Activated naive CD4-positive, alpha-beta T cell treated with anti-CD3 and anti-CD28 coated beads, Interleukin-2, amount 50 U/mL, for 72 hours (primary cell): ENCODE measurements around the gene RNF40. TPM values are rescaled to one million over a fixed set of nuclear protein-coding genes. Genes with fewer than 3 reads are reported as not detected.

Experiments used
- ATAC-seq, 2 donors: fragments of 150-1000 bp; cut with Tn5 transposase; 2 replicates each; pipeline ENCODE4 v1.10.0; 2021; ENCODE audit warnings: mild to moderate bottlenecking in 2 of 2, moderate library complexity in 2 of 2
- DNase-seq, 2 donors: peaks; one replicate each; pipeline ENCODE4 v3.0.0; 2021 to 2022; ENCODE audit warnings: low spot score in 2 of 2
- H3K27ac Mint-ChIP-seq, 2 donors: one replicate each; pipeline ENCODE4 v1.8.0; 2022; ENCODE audit warnings: mild to moderate bottlenecking in 2 of 2, mixed read lengths in 2 of 2
- H3K36me3 Mint-ChIP-seq, 2 donors: one replicate each; pipeline ENCODE4 v1.8.0; 2022; ENCODE audit warnings: mixed read lengths in 2 of 2
- H3K9me3 Mint-ChIP-seq, 2 donors: one replicate each; pipeline ENCODE4 v1.8.0; 2022; ENCODE audit warnings: mixed read lengths in 2 of 2
- total RNA-seq, 2 donors: library from RNA; stranded (reverse); gene quantifications; one replicate each; pipeline ENCODE4 v1.2.3, GENCODE V29; 2022

RNF40 gene
- total RNA-seq, 2 donors from 2014 or later, result 68.9 to 74.4 TPM

DNA sequence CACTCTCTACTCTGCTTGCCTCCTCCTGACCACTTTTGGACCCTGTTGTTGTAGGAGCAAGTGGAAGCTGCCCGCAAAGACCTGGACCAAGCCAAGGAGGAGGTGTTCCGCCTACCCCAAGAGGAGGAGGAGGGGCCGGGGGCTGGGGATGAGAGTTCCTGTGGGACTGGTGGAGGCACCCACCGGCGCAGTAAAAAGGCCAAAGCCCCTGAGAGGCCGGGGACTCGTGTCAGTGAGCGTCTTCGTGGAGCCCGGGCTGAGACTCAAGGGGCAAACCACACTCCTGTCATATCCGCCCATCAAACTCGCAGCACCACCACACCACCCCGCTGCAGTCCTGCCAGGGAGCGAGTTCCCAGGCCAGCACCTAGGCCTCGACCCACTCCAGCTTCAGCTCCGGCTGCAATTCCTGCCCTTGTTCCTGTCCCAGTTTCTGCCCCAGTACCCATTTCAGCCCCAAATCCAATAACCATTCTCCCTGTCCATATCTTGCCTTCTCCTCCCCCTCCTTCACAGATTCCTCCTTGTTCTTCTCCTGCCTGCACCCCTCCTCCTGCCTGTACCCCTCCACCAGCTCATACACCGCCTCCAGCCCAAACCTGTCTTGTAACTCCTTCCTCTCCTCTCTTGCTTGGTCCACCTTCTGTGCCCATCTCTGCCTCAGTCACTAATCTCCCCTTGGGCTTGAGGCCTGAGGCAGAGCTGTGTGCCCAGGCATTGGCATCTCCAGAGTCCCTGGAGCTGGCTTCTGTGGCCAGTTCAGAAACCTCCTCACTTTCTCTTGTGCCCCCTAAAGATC, 24.9 kb upstream of the RNF40 start:
- no peak for ATAC-seq
- Mint-ChIP-seq H3K36me3 (peaks cover 17 to 20% of the 10 kb centered on the region in 2 donors), H3K9me3 (no peaks in the 10 kb centered on the region), H3K27ac (peak overlapping the region; percentile 3 to 9)
- DNase-seq, result no peak

DNA sequence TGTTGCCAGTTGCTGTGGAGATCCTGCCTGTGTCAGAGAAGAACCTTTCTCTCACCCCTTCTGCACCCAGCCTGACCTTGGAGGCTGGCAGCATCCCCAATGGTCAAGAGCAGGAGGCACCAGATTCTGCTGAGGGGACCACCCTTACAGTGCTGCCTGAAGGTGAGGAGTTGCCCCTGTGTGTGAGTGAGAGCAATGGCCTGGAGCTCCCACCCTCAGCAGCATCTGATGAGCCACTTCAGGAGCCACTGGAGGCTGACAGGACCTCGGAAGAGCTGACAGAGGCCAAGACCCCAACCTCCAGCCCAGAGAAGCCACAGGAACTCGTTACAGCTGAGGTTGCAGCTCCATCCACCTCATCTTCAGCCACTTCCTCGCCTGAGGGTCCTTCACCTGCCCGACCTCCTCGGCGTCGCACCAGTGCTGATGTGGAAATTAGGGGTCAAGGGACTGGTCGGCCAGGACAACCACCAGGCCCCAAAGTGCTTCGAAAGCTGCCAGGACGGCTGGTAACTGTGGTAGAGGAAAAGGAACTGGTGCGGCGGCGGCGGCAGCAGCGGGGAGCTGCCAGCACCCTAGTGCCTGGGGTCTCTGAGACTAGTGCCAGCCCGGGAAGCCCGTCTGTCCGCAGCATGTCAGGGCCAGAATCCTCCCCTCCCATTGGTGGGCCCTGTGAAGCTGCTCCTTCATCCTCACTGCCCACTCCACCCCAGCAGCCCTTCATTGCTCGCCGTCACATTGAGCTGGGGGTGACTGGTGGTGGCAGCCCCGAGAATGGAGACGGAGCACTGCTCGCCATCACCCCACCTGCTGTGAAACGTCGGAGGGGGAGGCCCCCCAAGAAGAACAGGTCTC, 24.1 kb upstream of the RNF40 start:
- peak overlapping the region in 1 of 2 donors; percentile 3 for H3K27ac Mint-ChIP-seq
- DNase-seq (no peak), ATAC-seq (no peak)
- no peaks in the 10 kb centered on the region for H3K9me3 Mint-ChIP-seq
- peaks cover 17 to 21% of the 10 kb centered on the region in 2 donors for H3K36me3 Mint-ChIP-seq

DNA sequence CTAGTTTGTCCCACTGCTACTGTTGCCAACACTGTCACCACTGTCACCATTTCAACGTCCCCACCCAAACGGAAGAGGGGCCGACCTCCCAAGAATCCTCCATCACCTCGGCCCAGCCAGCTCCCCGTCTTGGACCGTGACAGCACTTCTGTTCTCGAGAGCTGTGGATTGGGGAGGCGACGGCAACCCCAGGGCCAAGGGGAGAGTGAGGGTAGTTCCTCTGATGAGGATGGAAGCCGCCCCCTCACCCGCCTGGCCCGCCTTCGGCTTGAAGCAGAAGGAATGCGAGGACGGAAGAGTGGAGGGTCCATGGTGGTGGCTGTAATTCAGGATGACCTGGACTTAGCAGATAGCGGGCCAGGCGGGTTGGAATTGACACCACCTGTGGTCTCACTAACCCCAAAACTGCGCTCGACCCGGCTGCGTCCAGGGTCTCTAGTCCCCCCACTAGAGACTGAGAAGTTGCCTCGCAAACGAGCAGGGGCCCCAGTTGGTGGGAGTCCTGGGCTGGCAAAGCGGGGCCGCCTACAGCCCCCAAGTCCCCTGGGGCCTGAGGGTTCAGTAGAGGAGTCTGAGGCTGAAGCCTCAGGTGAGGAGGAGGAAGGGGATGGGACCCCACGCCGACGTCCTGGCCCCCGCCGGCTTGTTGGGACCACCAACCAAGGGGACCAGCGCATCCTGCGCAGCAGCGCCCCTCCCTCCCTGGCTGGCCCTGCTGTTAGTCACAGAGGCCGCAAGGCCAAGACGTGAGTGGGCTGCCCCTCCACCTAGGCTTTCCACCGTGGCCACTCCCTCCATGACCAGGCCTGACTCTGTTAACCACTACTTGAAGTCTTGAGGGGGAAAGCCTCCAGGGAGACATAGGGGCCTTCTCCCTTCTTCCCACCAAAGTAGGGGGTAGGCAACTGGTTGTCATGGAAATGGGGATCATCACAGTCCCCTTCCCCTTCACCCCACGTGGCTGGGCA, 22.9 kb upstream of the RNF40 start:
- peaks cover 16 to 24% of the 10 kb centered on the region in 2 donors for H3K36me3 Mint-ChIP-seq
- ATAC-seq, result no peak

DNA sequence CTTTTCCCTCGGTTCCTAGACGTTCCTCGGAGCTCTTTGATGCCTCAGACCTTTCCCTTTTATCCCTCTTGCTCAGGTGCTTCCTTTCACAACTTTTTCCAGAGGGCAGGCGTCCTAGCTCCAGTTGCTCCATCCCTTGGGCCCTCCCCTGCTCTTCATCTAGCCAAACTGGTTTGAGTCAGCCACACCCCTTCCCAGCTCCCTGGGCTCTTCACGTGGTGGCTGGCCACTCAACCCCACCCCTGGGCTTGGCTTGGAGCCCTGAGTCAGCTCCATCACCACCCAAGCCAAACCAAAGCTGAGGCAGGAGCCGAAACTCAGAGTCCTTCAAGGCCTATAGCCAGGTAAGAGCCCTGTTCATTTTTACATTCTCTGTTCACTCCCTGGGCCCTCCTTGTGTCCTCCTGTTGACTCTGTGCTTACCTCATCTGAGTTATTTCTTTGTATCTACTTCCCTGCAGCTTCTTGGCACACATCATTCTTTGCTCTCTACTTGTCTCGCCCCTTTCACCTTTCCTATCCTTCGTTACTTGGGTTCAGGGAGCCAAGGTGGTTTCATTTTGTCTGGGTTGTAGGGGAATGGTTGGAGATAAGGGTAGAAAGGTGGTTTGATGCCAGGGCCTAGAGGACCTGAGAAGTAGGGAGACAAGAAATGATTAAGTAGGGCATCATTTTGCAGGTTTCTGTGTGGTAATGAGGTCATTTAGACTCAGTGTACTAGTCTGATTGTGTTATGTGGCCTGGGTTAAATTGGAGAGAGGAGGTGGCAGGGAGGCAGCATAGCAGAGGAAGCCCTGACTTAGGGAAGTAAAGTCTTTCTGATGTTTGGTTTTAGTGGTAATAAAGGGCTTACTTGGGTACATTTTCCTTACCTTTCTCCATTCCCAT, 21.5 kb upstream of the RNF40 start:
- peak; percentile 49 to 74 for ATAC-seq
- Mint-ChIP-seq H3K27ac (peak overlapping the region; percentile 13 to 15), H3K36me3 (peaks cover 16 to 24% of the 10 kb centered on the region in 2 donors), H3K9me3 (no peaks in the 10 kb centered on the region)
- no peak for DNase-seq

More for the DNA sequence above, 22.9 kb upstream of the RNF40 start:
- Mint-ChIP-seq H3K9me3 (no peaks in the 10 kb centered on the region), H3K27ac (peak overlapping the region; percentile 3 to 9)
- DNase-seq, result no peak

DNA sequence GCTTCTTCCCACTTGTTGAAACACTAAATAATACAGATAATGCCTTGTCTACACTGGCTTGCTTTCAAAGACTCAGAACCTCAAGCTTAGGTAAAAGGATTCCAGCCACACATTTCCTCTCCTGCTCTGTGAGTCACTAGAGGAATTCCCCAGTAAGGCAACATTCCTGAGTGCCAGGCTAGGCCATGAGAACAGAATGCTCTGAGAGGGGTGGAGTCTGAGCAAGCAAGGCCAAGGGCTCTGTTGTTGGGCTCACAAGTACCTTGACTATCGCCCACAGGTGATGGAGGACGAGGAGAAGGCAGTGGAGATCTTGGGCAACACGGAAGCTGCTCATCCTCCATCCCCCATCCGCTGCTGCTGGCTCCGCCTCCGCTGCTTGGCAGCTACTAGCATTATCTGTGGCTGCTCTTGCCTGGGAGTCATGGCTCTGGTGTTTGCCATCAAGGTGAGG, 20.6 kb upstream of the RNF40 start:
- no peak for DNase-seq
- peak overlapping the region; percentile 39 to 47 for H3K27ac Mint-ChIP-seq
- ATAC-seq, result no peak
- H3K36me3 Mint-ChIP-seq, result peaks cover 16 to 18% of the 10 kb centered on the region in 2 donors
- no peaks in the 10 kb centered on the region for H3K9me3 Mint-ChIP-seq

DNA sequence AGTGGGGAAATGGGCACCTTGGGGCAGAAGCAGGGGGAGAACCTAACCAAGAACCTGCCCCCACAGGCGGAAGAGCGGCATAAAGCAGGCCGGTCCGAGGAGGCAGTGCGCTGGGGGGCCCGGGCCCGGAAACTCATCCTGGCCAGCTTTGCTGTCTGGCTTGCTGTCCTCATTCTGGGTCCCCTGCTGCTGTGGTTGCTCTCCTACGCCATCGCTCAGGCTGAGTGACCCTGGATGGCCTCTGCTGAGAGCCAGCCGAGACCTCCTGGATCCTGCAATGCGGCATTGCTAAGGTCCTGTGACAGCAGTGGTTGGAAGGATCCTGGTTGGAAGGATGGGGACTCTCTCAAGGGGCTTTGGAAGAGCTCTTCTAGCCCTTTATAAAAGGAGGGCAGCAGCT, 18.4 kb upstream of the RNF40 start:
- no peak for DNase-seq
- Mint-ChIP-seq H3K27ac (peak overlapping the region; percentile 37 to 86), H3K9me3 (no peaks in the 10 kb centered on the region), H3K36me3 (peaks cover 13 to 22% of the 10 kb centered on the region in 2 donors)
- no peak for ATAC-seq

DNA sequence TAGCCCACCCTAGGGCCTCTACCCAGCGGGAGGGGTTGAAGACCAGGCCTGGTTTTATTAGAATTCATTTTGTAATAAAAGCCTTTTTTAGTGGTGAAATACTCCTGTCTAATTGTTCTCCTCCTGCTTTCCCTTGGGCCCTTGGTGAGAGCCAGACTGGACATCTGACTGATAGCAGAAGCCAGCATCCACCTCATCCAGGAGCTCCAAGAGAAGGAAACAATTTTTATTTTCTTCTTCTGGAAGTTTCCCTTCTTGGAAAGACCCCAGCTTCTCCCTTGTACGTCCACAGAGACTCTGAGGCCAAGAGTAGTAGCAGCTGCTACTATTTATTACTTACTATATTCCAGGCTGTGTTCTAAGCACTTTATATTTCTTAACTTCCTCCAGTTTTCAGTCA, 17.9 kb upstream of the RNF40 start:
- Mint-ChIP-seq H3K9me3 (no peaks in the 10 kb centered on the region), H3K27ac (no peak overlapping the region), H3K36me3 (peaks cover 15 to 24% of the 10 kb centered on the region in 2 donors)
- ATAC-seq, result no peak
- no peak for DNase-seq

DNA sequence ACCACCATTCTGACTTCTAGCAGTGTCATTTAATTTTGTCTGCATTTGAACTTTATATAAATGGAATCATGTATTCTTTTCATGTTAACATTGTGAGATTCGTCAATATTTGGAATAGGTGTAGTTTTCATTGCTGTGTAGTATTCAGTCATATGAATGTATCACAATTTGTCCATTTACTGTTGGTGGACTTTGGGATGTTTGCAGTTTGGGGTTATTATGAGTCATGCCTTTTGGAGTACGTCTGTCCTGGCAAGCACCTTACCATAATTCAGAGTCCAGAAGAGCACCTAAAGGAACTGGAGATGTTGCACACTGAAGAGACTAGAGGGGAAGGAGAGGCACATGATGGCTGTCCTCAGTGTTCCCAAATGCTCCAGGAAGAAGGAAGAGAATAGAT, 17.0 kb upstream of the RNF40 start:
- H3K9me3 Mint-ChIP-seq, result no peaks in the 10 kb centered on the region
- H3K36me3 Mint-ChIP-seq, result peaks cover 15 to 31% of the 10 kb centered on the region in 2 donors
- ATAC-seq, result no peak
- H3K27ac Mint-ChIP-seq, result no peak overlapping the region
- DNase-seq, result no peak

DNA sequence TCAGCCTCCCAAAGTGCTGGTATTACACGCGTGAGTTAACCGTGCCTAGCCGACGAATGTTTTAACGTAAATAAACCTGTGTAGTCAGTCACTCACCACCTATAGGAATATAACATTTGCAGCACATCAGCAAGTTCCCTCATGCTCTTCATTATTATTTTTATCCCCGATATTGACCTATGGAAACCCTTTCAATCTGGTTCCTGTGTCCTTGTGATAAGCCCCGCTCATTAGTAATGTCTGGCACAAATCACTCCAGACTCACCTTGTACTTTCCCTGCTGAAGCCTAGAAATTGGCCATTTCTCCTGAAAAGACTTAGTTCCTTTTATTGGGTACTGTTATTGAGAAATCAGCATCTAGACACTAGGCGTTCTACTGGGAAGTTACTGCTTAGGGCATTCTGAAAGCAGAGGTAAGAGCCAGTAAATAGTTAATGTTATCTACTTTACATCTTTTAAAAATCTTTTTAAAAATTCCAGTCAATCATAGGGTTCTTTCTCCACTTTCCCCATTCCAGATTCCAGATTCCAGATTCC, 15.4 kb upstream of the RNF40 start:
- H3K27ac Mint-ChIP-seq, result peak overlapping the region in 1 of 2 donors; percentile 87

DNA sequence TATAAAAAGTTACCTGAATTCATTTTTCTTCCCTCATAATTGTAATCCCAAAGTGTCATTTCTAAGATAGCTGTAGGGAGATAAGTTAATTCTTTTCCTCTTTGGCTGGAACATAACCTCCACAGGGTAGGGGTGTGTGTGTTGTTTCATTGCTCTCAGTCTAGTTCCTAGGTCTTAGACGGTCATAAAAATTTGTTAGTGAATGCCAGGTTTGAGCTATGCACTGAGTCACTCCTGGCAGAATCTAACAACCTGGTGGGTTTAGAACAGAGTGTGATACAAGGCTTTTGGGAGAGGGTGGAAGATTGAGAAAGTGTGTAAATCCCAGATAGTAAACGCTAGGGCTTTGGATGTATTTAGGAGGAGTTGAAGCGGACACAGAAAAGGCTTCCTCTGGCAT, 14.8 kb upstream of the RNF40 start:
- DNase-seq, result no peak
- ATAC-seq, result no peak
- H3K27ac Mint-ChIP-seq, result peak overlapping the region; percentile 87 to 91
- peaks cover 15 to 19% of the 10 kb centered on the region in 2 donors for H3K36me3 Mint-ChIP-seq
- H3K9me3 Mint-ChIP-seq, result no peaks in the 10 kb centered on the region

More for the DNA sequence above, 15.4 kb upstream of the RNF40 start:
- DNase-seq (no peak), ATAC-seq (no peak)
- peaks cover 15 to 25% of the 10 kb centered on the region in 2 donors for H3K36me3 Mint-ChIP-seq
- H3K9me3 Mint-ChIP-seq, result no peaks in the 10 kb centered on the region

DNA sequence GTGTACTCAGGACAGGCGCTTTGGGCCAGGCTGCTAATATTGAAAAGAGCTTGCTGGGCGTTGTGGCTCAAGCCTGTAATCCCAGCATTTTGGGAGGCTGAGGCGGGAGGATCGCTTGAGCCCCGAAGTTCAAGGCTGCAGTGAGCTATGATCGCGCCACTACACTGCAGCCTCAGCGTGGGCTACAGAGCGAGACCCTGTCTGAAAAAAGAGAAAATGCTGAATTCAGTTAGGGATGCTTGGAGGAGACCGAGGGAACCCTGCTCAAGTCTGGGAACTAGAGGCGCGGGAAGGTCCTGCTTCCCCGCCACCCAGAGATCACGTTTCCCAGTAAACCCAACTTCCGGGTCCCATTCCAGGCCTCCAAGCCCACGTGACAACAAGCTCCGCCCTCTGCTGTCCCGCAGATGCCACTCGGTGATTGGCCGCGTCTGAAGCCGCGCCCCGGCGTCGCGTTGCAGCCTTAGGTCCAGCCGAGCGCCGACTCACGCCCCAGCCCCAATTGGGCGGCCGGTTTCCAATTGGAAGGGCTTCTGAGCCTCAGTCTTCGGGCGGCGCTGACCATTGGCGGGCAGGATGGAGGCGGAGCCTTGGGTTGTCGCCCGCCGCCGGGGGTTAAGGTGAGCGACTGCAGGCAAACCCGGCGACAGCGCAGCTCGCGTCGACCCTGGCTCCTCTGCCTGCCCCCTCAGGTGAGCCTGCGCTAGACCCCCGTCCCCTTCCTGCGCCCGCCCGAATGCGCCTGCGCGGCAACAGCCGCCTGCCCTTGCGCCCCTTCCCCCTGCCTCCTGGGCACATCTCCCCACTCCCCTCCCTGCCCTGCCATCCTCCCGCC, 14.1 kb upstream of the RNF40 start, which contains the start of gene PHKG2:
Gene PHKG2 (plus strand): TSS at position 627 of the 835 bp plus-strand sequence. CDS start 396 bp downstream, outside the sequence.
- Mint-ChIP-seq H3K27ac (peak within 1 kb of the TSS; percentile 87 to 98), H3K36me3 (peaks cover 15 to 19% of the 10 kb centered on the region in 2 donors), H3K9me3 (no peaks in the 10 kb centered on the region)
- peak; percentile 98 to 99 for ATAC-seq
- DNase-seq, result peak; percentile 98 to 99

DNA sequence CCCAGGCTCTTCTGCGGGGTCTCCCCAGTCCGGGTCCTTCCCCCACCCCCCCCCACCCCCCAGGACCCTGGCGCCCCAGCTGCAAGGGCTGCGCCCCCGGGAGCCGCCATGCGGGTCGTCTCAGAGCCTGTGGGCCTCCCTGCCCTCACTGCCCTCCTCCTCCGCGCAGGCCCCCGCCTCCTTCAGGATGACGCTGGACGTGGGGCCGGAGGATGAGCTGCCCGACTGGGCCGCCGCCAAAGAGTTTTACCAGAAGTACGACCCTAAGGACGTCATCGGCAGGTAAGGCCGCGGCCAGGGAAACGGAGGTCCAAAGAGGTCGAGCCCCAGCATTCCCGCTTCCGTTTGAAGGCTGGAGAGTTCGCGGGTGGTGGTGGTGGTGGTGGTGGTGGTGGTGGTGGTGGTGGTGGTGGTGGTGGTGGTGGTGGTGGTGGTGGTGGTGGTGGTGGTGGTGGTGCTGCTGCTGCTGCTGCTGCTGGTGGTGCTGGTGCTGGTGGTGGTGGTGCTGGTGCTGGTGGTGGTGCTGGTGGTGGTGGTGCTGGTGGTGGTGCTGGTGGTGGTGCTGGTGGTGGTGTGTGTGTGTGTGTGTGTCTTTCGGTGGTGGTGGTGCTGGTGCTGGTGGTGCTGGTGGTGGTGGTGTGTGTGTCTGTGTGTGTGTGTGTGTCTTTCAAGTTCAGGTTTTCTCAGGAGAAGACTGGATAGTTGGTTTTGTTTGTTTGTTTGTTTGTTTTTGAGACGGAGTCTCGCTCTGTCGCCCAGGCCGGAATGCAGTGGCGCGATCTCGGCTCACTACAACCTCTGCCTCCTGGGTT, 13.3 kb upstream of the RNF40 start:
- peaks cover 9 to 19% of the 10 kb centered on the region in 2 donors for H3K36me3 Mint-ChIP-seq

DNA sequence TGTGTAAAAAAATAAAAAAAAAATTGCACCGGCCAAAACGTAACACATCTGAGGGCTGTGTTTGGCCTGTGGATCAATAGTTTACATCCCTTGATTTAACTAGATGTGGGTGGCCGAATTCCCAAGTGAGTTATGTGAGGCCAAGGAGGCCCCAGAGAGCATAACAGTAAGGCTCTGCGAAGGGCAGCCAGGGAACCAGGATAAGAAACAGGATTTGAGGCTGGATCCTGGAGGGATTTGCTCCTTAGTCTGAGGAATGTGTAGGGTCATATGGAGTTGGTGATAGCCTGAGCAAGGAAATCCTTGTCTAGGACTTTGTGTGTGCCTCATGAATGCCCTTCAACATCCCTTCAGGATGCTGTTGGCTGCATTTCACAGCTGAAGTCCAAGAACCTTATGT, 11.9 kb upstream of the RNF40 start:
- DNase-seq, result no peak
- Mint-ChIP-seq H3K9me3 (no peaks in the 10 kb centered on the region), H3K36me3 (peaks cover 9 to 19% of the 10 kb centered on the region in 2 donors), H3K27ac (no peak overlapping the region)
- ATAC-seq, result no peak

More for the DNA sequence above, 13.3 kb upstream of the RNF40 start:
- peak in 1 of 2 donors; percentile 27 for DNase-seq
- Mint-ChIP-seq H3K9me3 (no peaks in the 10 kb centered on the region), H3K27ac (peak overlapping the region; percentile 87 to 98)
- peak; percentile 18 to 31 for ATAC-seq
